Activated T-helper 17 cell treated with anti-CD3 and anti-CD28 coated beads, Interleukin-2, amount 50 U/mL, for 72 hours (primary cell): ENCODE results near the gene CCDC57. TPM values are rescaled to one million over a fixed set of nuclear protein-coding genes. Genes with fewer than 3 reads are reported as not detected.
A peak's percentile ranks its signal among the peaks of the same experiment; 100 is the strongest.

ENCODE experiments used
- ATAC-seq: fragments of 150-1000 bp; cut with Tn5 transposase; replicated peaks from 2 replicates; pipeline ENCODE4 v1.10.0; 2021; ENCODE audit warnings: mild to moderate bottlenecking, moderate library complexity
- H3K27ac Mint-ChIP-seq: one replicate; pipeline ENCODE4 v1.8.0; 2022; ENCODE audit warnings: mixed read lengths
- H3K27me3 Mint-ChIP-seq: one replicate; pipeline ENCODE4 v1.8.0; 2022; ENCODE audit warnings: mixed read lengths
- H3K36me3 Mint-ChIP-seq: one replicate; pipeline ENCODE4 v1.8.0; 2022; ENCODE audit warnings: low read depth, mild to moderate bottlenecking, mixed read lengths
- H3K4me1 Mint-ChIP-seq: one replicate; pipeline ENCODE4 v1.8.0; 2022; ENCODE audit warnings: mixed read lengths
- H3K4me3 Mint-ChIP-seq: one replicate; pipeline ENCODE4 v1.8.0; 2022; ENCODE audit warnings: mild to moderate bottlenecking, mixed read lengths
- H3K9me3 Mint-ChIP-seq: one replicate; pipeline ENCODE4 v1.8.0; 2022; ENCODE audit warnings: mixed read lengths
- total RNA-seq, 2 donors: library from RNA; stranded (reverse); gene quantifications; one replicate each; pipeline ENCODE4 v1.2.3, GENCODE V29; 2022

Gene CCDC57
- total RNA-seq, 2 donors from 2014 or later, result 36.9 to 37.7 TPM

DNA sequence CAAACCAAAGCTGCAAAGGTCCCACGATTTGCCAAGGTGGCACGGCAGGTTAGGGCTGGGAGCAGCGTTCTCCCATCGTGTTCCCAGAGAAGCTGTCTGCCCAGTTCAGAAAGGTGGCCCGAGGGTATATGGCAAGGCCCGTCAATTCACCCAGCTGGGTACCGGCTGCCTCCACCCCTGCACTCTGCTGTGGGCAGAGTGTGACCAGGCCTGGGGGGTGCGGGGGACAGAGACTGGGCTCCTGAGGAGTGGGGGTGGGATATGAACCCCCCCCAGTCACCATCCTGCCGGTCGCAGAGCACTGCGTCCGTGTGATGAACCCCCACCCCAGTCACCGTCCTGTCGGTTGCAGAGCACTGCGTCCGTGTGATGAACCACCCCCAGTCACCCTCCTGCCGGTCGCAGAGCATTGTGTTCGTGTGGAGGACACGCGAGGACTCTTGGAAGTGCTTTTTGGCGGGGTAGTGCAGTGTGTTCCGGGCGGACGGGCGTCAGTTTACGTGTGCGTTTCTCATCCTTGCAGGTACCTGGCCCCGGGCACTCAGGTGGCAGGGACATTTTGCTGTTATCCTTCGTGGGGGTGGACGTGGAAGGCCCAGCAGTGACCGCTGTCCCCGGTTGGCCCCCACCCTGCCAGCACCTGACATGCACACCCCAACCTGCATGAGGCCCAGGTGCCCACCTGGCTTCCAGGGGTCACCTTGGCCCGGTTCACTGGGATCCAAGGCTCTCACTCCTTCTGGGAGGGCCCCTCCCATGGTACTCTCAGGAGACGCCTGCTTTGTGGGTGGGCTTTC is 111.9 kb downstream of the CCDC57 start:
- Mint-ChIP-seq H3K27ac (no peak overlapping the region), H3K4me1 (no peaks in the 10 kb centered on the region)
- no peak for ATAC-seq

GRCh38 chr17:82098939-82099763 is 113.5 kb downstream of the CCDC57 start:
- H3K4me1 Mint-ChIP-seq, result no peaks in the 10 kb centered on the region
- peaks cover 21% of the 10 kb centered on the region for H3K36me3 Mint-ChIP-seq
- H3K9me3 Mint-ChIP-seq, result no peaks in the 10 kb centered on the region
- H3K27ac Mint-ChIP-seq, result peak overlapping the region; percentile 69
- peak; percentile 12 for ATAC-seq
- no peaks in the 10 kb centered on the region for H3K27me3 Mint-ChIP-seq
- peak overlapping the region; percentile 76 for H3K4me3 Mint-ChIP-seq

More for the DNA sequence above, 111.9 kb downstream of the CCDC57 start:
- no peaks in the 10 kb centered on the region for H3K27me3 Mint-ChIP-seq
- H3K9me3 Mint-ChIP-seq, result no peaks in the 10 kb centered on the region
- peaks cover 12% of the 10 kb centered on the region for H3K36me3 Mint-ChIP-seq
- H3K4me3 Mint-ChIP-seq, result peak overlapping the region; percentile 76

DNA sequence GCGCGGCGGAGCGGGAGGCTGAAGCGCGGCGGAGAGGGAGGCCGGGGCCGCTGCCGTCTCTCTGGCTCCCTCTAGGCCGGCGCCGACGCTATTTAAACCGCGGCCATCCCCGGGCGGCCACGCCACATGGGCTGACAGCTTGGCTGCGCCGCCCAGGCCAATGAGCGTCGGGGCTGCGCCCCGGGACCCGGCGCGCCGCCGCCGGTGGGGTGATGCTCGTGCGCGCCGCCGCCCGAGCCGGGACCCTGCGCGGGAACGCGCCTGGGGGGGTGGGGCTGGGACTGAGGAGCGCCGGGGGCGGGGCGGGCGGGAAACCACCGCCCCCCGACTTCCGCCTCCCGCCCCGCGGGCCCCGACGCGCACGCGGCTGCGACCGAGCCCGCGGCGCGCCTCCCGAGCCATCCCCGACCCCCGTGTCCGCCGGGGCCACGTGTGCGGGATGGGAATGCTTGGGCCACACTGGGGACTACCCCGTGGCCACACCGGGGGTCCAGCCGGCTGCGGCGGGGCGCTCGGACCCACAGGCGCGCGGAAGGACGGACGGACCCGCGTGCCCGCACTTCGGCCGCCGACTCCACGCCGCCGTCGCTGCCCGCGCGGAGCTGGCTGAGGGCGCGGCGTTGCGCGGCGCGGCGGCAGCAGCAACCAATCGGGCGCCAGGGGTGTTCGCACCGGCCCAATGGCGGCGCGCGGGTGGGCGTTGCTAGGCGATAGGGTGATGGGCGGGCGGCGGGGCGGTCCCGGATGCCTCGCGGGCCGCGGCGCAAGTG is 114.3 kb downstream of the CCDC57 start, which contains the start of gene FASN:
TSS of gene FASN (minus strand) at position 68 of the 770 bp plus-strand sequence. CDS start 1,791 bp downstream, outside the sequence.
- Mint-ChIP-seq H3K36me3 (peaks cover 22% of the 10 kb centered on the region), H3K27ac (no peak within 1 kb of the TSS), H3K27me3 (no peaks in the 10 kb centered on the region), H3K4me1 (no peaks in the 10 kb centered on the region), H3K9me3 (no peaks in the 10 kb centered on the region), H3K4me3 (peak within 1 kb of the TSS; percentile 76)
- peak; percentile 89 for ATAC-seq

GRCh38 chr17:82097919-82098168 is 114.8 kb downstream of the CCDC57 start:
- no peaks in the 10 kb centered on the region for H3K4me1 Mint-ChIP-seq
- no peaks in the 10 kb centered on the region for H3K9me3 Mint-ChIP-seq
- H3K27me3 Mint-ChIP-seq, result no peaks in the 10 kb centered on the region
- H3K27ac Mint-ChIP-seq, result no peak overlapping the region
- ATAC-seq, result no peak
- peak overlapping the region; percentile 17 for H3K4me3 Mint-ChIP-seq
- H3K36me3 Mint-ChIP-seq, result peaks cover 25% of the 10 kb centered on the region

DNA sequence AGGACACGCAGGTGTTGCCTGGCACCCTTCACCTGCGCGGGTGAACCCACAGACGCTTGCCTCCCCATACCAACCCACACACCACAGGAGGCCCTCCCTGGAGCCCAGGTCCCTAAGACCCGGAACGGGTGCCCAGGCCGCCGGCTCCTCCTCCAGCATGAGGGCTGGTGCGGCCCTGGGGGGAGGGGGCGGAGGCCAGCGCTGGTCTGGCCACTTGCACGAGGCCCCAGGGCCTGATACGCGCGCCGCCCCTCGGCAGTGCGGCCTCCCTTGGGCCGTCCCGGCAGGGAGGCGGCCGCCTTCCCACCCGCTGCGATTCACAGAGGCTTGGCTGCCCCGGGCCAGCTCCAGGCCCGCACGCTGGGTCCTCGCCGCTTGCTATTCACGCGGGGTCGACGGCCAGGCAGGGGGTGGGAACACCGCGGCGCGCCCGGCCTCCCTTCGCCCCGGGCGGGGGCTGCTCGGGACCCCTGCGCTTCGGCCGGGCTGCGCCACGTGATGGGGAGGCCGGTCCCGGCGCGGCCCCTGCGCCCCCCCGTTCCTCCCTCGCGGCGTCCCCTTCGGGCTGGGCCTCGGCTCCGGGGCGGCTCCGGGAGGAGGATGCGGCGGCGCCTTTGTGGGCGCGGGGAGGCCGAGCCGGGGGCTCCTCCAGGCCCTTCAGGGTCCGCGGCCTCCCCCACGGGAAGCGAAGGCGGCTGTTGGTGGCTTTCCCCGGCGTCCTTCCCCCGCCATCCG is 115.3 kb downstream of the CCDC57 start:
- Mint-ChIP-seq H3K9me3 (no peaks in the 10 kb centered on the region), H3K36me3 (peaks cover 25% of the 10 kb centered on the region), H3K4me3 (peak overlapping the region; percentile 66), H3K27ac (no peak overlapping the region), H3K4me1 (no peaks in the 10 kb centered on the region), H3K27me3 (no peaks in the 10 kb centered on the region)
- ATAC-seq, result no peak

DNA sequence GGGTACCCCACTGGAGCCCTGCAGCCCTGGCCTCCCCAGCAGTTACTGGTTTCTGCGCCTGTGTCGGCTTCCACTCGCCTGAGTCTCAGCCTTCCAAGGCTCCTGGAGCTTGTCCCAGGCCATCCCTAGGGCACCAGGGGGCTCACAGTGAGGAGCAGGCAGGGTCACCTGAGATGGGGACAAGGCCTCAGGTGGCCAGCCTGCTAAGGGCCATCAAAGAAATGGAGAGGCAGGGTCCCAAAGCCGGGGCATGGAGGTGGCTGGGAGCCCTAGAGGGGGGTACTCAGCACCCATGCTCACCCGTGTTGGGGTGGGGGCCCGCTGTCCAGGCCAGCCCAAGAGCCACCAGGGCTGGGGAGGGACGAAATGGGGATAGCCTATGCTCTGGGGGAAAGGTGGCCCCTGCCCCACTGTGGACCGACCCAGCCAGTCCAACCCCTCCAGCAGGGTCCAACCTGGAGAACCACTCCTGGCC is 115.9 kb downstream of the CCDC57 start:
- no peak for ATAC-seq
- H3K27ac Mint-ChIP-seq, result no peak overlapping the region

DNA sequence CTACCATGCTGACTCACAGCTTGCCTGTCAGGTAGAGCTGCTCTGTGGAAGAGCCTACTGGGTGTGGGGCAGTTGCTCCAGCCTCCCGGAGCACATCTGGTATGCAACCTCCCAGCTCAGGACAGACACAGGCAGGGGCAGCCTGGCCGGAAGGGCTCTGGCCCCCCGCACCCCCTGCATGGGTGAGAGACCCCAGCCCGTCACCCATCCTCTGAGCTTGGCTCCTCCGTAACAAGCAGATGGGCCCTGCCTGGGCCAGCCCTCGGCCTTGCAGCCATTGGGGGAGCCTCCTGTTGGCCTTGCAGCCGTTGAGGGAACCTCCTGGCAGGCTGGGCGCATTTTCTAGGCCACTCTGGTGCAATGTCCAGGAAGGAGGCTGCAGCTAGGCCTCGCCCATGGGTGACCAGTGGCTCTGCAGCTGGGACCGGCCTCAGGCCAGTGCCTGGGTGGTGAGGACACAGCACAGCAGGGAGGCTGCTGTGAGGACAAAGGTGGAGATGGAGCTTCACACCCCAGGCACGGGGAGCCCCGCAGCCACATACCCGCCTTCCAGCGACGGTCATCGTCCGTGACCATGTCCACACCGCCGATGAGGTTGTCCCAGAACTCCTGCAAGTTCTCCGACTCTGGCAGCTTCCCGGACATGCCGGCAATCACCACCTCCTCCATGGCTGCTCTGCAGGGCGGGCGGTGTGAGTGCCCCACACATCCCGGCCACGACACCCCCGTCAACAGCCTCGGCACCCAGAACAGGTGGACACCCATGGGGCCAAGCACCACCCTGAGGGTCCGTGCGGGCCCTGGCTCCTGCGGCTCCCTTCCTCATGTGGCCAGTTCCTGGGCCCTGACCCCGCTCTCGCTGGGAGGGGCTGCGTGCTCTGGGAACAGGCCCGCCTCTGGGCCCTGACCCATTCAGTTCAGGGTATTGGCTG is 116.6 kb downstream of the CCDC57 start:
- no peaks in the 10 kb centered on the region for H3K4me1 Mint-ChIP-seq
- no peaks in the 10 kb centered on the region for H3K9me3 Mint-ChIP-seq
- H3K4me3 Mint-ChIP-seq, result peak overlapping the region; percentile 66
- H3K36me3 Mint-ChIP-seq, result peaks cover 35% of the 10 kb centered on the region
- ATAC-seq, result no peak
- H3K27me3 Mint-ChIP-seq, result no peaks in the 10 kb centered on the region
- no peak overlapping the region for H3K27ac Mint-ChIP-seq

More for the DNA sequence above, 115.9 kb downstream of the CCDC57 start:
- Mint-ChIP-seq H3K27me3 (no peaks in the 10 kb centered on the region), H3K9me3 (no peaks in the 10 kb centered on the region), H3K36me3 (peaks cover 30% of the 10 kb centered on the region), H3K4me1 (no peaks in the 10 kb centered on the region), H3K4me3 (peak overlapping the region; percentile 66)

GRCh38 chr17:82094931-82095776 is 117.5 kb downstream of the CCDC57 start:
- ATAC-seq, result no peak
- Mint-ChIP-seq H3K27ac (no peak overlapping the region), H3K27me3 (no peaks in the 10 kb centered on the region), H3K4me3 (peak overlapping the region; percentile 66), H3K9me3 (no peaks in the 10 kb centered on the region), H3K36me3 (peaks cover 42% of the 10 kb centered on the region), H3K4me1 (no peaks in the 10 kb centered on the region)

- Mint-ChIP-seq H3K4me1 (no peaks in the 10 kb centered on the region), H3K9me3 (no peaks in the 10 kb centered on the region), H3K4me3 (no peak overlapping the region), H3K27me3 (no peaks in the 10 kb centered on the region), H3K36me3 (peaks cover 45% of the 10 kb centered on the region), H3K27ac (no peak overlapping the region)
- ATAC-seq, result no peak
These were observed 119.5 kb downstream of the CCDC57 start for GRCh38 chr17:82092995-82093751.

- no peak for ATAC-seq
- Mint-ChIP-seq H3K27me3 (no peaks in the 10 kb centered on the region), H3K4me1 (no peaks in the 10 kb centered on the region), H3K27ac (no peak overlapping the region), H3K36me3 (peaks cover 48% of the 10 kb centered on the region), H3K9me3 (no peaks in the 10 kb centered on the region), H3K4me3 (no peak overlapping the region)
These were observed 120.0 kb downstream of the CCDC57 start for GRCh38 chr17:82092628-82092994.

GRCh38 chr17:82092094-82092586 is 120.5 kb downstream of the CCDC57 start:
- Mint-ChIP-seq H3K4me3 (no peak overlapping the region), H3K27me3 (no peaks in the 10 kb centered on the region), H3K27ac (no peak overlapping the region), H3K36me3 (peaks cover 48% of the 10 kb centered on the region), H3K9me3 (no peaks in the 10 kb centered on the region), H3K4me1 (no peaks in the 10 kb centered on the region)
- ATAC-seq, result no peak
